NCI-H748 treated with DMSO at 0.1 percent for 48 hours (cell line): ENCODE data around the gene ITPR3.

Source experiments
- DNase-seq: peaks from one replicate; lab custom pipeline; 2025; lab: John Stamatoyannopoulos, UW

ITPR3 gene

GRCh38 chr6:33670086-33670660 is 49.1 kb downstream of the ITPR3 start:
- no peak for DNase-seq

DNA sequence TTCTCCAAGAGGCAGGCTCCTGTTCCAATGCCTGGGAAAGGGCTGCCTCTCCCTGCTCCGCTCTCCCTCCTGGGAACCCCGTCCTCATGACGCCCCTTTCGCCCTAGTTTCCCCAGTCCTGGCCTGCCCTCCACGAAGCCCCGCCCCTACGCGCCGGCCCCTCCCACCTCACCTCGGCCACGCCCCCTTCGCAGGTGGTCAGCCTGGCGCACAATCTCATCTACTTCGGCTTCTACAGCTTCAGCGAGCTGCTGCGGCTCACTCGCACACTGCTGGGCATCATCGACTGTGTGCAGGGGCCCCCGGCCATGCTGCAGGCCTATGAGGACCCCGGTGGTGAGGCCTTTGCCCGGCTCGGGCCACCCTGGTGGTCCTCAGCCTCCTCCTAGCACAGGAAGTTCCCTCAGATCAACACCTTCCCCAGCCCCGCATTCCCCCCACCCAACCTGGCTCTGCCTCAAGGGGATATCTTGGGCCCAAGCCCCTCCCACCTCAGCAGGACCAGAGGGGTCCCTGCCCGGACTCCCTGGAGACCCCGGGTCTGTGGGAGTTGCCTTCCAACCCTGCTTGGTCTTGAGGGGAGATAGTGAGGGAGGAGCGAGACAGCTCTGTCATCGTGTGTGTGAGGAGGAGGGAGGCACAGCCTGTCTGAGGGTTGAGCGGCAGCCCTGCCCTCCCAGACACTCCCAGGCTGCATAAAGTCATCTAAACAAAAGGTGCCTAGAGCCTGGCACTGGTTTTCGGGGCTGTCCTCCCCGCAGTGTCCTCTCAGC is 50.0 kb downstream of the ITPR3 start:
- DNase-seq, result no peak

DNA sequence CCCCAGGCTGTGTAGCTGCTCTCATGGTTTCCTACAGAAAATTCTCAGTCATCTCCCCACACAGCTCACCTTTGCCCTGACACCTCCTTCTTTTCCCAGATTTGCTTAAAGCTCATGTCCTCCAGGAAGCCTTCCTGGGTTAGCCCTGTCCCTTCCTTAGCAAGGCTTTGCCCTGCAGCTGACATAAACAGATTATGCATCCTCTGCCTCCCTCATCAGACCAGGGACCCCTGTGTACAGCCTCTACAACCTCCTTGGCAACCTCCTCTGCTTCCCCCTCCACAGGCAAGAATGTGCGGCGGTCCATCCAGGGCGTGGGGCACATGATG is 50.6 kb downstream of the ITPR3 start:
- DNase-seq, result no peak

DNA sequence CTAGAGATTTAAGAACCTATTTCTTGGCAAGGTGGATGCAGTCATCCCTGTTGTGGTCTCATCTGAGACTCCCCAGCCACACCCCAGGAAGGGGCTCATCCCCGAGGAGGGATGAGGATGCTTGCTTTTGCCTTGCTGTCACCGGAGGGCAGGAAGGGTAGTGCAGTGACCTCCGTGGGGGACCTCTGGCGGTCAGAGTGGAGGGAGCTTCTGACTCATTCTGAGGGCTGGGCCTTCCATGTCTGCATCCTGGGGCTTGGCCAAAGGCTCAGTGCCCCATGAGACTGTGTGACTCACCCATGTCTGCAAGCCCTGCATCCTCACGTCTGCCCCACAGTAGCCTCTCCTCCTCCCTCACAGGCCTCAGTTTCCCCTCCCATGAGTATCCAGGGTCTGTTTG is 51.7 kb downstream of the ITPR3 start:
- DNase-seq, result no peak

DNA sequence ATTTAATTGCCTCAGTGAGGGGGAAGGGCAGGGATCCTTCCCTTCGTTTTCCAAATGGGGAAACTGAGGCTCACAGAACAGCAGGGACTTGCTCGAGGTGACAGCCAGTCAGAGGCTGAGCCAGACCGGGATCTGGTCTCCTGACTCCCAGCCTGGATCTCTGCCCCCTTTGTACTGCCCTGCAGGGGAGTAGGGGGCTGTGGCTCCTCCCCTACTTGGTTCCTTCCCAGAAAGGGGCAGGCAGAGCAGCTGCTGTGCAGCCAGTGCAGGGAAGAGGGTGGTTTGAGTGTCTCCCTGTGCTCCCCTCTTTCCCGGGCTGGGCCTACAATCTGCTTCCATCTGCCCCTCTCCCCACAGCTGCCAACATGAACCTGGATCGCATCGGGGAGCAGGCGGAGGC is 52.7 kb downstream of the ITPR3 start:
- DNase-seq, result no peak

GRCh38 chr6:33675968-33676367 is 54.8 kb downstream of the ITPR3 start:
- no peak for DNase-seq

GRCh38 chr6:33676416-33677142 is 55.5 kb downstream of the ITPR3 start:
- no peak for DNase-seq

DNA sequence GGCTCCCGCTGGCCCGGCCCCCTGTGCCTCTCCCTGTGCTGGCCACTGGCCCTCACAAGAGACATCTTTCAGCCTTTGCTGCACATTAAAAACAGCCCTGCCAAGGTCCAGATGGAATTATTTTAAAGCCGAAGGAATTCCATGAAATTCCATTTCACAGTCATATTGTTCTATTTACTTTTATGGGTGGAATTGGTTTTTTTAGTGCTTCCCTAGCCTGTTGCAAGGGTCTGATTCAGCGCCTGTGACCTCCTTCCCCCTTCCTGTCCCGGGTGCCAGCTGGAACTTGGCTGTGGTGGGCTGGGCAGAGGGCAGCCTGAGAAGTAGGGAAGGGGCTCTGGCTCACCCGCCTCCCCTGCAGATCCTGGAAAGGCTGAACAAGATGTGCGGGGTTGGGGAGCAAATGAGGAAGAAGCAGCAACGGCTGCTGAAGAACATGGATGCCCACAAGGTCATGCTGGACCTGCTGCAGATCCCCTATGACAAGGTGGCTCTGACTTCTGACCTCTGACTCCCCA is 56.1 kb downstream of the ITPR3 start:
- DNase-seq, result no peak

DNA sequence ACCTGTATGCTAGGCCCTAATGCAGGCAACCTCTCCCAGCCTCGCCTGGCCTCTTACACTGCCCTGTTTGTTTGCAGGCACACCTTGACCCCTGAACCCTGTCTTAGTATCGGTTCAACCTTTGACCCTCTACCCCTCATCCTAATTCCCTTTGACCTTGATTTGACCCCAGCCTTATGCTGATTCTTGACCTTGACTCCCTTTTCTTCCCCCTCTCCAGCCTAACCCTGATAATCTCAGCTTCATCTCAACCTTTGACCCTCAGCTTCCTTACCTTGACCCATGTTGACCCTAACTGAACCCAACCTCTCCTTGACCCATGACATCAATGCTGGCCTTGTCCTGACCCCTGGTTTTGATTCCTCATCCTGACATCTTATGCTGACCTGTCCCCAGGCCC is 56.6 kb downstream of the ITPR3 start:
- no peak for DNase-seq

GRCh38 chr6:33678233-33678931 is 57.3 kb downstream of the ITPR3 start:
- no peak for DNase-seq

GRCh38 chr6:33678932-33679490 is 57.9 kb downstream of the ITPR3 start:
- DNase-seq, result no peak

- DNase-seq, result no peak
Observed at GRCh38 chr6:33679761-33680160, 58.6 kb downstream of the ITPR3 start.

GRCh38 chr6:33682341-33682740 is 61.2 kb downstream of the ITPR3 start:
- no peak for DNase-seq

- no peak for DNase-seq
Observed at GRCh38 chr6:33683051-33683571, 62.0 kb downstream of the ITPR3 start.

DNA sequence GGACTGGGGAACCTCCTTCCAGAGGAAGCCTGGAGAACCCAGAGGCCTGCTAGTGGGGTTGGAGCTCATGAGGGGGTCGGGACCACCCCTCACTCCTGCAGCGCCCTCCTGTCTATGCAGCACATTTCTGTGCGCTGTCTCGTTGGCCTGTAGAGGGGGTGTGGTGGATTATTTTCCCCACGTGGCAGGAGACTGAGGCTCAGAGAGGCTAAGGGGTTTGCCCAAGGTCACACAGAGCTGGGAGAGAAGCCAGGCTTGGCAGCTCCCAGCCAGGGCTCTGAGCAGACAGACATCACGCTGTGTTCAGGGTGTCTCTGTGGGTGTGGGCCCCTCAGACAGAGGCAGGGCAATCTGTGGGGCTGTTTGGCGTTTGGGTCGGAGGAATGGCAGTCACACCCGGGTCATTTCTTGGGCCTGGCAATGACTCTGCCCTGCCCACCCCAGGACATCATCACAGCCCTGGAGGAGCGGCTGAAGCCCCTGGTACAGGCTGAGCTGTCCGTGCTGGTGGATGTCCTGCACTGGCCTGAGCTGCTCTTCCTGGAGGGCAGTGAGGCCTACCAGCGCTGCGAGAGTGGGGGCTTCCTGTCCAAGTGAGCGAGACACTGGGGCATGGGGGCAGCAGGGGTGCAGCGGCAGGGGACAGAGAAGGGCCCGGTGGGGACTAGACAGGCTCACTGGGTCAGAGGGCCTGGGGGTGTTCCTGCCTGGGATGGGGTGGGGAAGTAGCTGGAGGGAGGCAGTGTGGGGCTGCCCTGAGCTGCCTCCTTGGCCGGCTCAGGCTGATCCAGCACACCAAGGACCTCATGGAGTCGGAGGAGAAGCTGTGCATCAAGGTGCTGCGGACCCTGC is 62.7 kb downstream of the ITPR3 start:
- DNase-seq, result no peak

DNA sequence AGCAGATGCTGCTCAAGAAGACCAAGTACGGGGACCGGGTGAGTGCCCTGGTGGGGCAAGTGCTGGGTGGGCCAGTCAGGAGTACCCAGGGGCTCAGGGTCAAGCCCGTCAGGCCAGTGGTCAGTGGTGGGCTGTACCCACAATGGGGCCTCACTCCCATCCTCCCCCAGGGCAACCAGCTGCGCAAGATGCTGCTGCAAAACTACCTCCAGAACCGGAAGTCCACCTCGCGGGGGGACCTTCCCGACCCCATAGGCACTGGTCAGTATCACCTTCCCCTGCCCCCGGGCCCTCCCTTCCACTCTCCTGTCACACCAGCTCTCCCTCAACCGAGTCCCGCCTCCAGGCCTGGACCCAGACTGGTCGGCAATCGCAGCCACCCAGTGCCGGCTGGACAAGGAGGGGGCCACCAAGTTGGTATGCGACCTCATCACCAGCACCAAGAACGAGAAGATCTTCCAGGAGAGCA is 63.3 kb downstream of the ITPR3 start:
- DNase-seq, result no peak

DNA sequence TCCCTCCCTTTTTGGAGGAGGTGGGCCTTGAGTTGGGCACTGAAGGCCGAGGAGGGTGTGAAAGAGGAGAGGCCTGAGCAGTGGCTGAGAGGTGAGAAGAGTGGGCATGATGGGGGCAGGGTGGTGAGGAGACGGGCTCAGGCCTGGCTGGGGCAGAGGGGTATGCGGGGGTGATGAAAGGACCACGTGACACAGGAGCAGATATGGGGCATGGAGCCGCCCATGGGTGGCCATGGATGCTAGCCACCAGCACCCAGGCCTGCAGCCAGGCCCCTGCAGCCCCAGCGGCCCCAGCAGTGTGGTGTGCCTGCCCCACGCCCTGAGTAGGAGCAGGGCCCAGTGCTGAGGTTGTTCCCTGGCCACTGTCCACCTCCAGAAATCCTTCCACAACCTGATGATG is 63.9 kb downstream of the ITPR3 start:
- DNase-seq, result no peak

- DNase-seq, result no peak
Observed at GRCh38 chr6:33685411-33686224, 64.5 kb downstream of the ITPR3 start.

- DNase-seq, result no peak
Observed at GRCh38 chr6:33686225-33686924, 65.3 kb downstream of the ITPR3 start.
